HG02973 (cell line): ENCODE data around the gene KHDRBS1.
"Not testable (repeated sequence)": the region's sequence is repeated elsewhere in the genome, so short reads cannot be mapped to it uniquely, and the experiment has no call there.

Source experiments
- ATAC-seq: cut with Tn5 transposase; IDR thresholded peaks from one replicate; pipeline ENCODE4 v1.9.1; 2021; ENCODE audit warnings: moderate library complexity; ENCODE audit not compliant: unreplicated experiment

The KHDRBS1 gene

GRCh38 chr1:32063261-32063681, 49.6 kb downstream of the KHDRBS1 start:
- ATAC-seq: no peak

GRCh38 chr1:32065613-32066488, 52.2 kb downstream of the KHDRBS1 start:
- ATAC-seq: not testable (repeated sequence)

- no peak for ATAC-seq
These were observed 52.8 kb downstream of the KHDRBS1 start for GRCh38 chr1:32066489-32066873.

- ATAC-seq: no peak
These were observed 55.4 kb downstream of the KHDRBS1 start for GRCh38 chr1:32068957-32069588.

- no peak for ATAC-seq
These were observed 58.3 kb downstream of the KHDRBS1 start for GRCh38 chr1:32071758-32072621.

- peak; percentile 78 for ATAC-seq
These were observed 59.1 kb downstream of the KHDRBS1 start, which contains the start of gene TMEM39B for GRCh38 chr1:32072622-32073298. Gene TMEM39B, plus strand, starts transcription at chr1:32072939. Its CDS starts 109 bp downstream, at chr1:32073048.

GRCh38 chr1:32073299-32074229, 59.9 kb downstream of the KHDRBS1 start:
- no peak for ATAC-seq

- no peak for ATAC-seq
These were observed 61.2 kb downstream of the KHDRBS1 start for GRCh38 chr1:32074841-32075240.

- no peak for ATAC-seq
These were observed 63.8 kb downstream of the KHDRBS1 start for GRCh38 chr1:32077451-32077850.

- no peak for ATAC-seq
These were observed 68.4 kb downstream of the KHDRBS1 start for GRCh38 chr1:32082022-32082421.

- ATAC-seq: not testable (repeated sequence)
These were observed 72.7 kb downstream of the KHDRBS1 start for GRCh38 chr1:32086381-32086780.

GRCh38 chr1:32091176-32091575, 77.5 kb downstream of the KHDRBS1 start:
- ATAC-seq: no peak

- no peak for ATAC-seq
These were observed 77.9 kb downstream of the KHDRBS1 start for GRCh38 chr1:32091591-32091990.
